Esophagus muscularis mucosa (tissue), 3 donors: Measurements from ENCODE around the gene COQ4.

Experiments used
- EP300 ChIP-seq: sonication (generic); formaldehyde crosslinking; IDR thresholded peaks from one replicate; pipeline ENCODE4 v1.6.1; 2017; ENCODE audit warnings: antibody characterized with exemption
- TF ChIP-seq, protein P1 (sequence below), 3 experiments: fragments of 200-600 bp in 2 of 3; fragments of 450-650 bp in 1 of 3; sonication (generic) in 2 of 3; IDR thresholded peaks; one replicate each; pipeline ENCODE4 v1.5.1; 2017 to 2019; ENCODE audit warnings: antibody characterized with exemption in 3 of 3, mild to moderate bottlenecking in 2 of 3, moderate library complexity in 1 of 3

DNA sequence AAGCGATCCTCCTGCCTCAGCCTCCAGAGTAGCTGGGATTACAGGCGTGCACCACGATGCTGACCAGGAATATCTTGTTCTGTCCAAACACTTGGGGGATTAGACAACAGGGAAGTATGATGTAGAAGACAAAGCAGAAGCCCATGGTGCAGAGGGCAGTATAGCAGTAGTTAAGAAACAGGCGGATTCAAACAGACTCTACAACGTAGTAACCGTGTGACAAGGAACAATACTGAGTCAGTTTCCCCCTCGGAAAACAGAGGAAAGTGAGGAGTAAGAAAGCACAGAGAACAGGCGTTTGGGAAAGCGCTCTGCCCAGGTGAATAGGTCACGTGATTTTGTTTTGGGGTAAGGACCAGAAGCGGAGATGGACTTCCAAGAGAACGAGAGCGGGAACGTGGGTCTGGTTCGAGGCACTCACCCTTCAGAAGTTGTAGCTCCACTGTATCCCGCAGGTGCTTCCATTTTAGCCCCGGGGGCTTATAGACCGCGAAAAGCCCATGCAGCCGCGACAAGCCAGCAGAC is 698 bp upstream of the COQ4 start:
- no peak for TF ChIP-seq EP300
- TF ChIP-seq, protein P1, sequence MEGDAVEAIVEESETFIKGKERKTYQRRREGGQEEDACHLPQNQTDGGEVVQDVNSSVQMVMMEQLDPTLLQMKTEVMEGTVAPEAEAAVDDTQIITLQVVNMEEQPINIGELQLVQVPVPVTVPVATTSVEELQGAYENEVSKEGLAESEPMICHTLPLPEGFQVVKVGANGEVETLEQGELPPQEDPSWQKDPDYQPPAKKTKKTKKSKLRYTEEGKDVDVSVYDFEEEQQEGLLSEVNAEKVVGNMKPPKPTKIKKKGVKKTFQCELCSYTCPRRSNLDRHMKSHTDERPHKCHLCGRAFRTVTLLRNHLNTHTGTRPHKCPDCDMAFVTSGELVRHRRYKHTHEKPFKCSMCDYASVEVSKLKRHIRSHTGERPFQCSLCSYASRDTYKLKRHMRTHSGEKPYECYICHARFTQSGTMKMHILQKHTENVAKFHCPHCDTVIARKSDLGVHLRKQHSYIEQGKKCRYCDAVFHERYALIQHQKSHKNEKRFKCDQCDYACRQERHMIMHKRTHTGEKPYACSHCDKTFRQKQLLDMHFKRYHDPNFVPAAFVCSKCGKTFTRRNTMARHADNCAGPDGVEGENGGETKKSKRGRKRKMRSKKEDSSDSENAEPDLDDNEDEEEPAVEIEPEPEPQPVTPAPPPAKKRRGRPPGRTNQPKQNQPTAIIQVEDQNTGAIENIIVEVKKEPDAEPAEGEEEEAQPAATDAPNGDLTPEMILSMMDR (IDR thresholded peaks at IDR 0.05) = no peak
